OCI-LY7 (cell line): ENCODE measurements around the gene CMTM4. TPM values are rescaled to one million over a fixed set of nuclear protein-coding genes. Genes with fewer than 3 reads are reported as not detected.

ENCODE experiments used
- BruUV-seq: library from RNA; stranded (reverse); fragments of 400-500 nt; replicated peaks from 2 replicates; lab custom pipeline; 2021; lab: Mats Ljungman, UMichigan
- CTCF ChIA-PET: fragments of 300-600 bp; sonication (Branson Sonifier 250); formaldehyde crosslinking; loops from one replicate; lab custom pipeline; 2022; ENCODE audit warnings: antibody characterized with exemption; ENCODE audit not compliant: unreplicated experiment; lab: Charles Lee
- POLR2A ChIA-PET: fragments of 300-600 bp; sonication (Branson Sonifier 250); formaldehyde crosslinking; loops from one replicate; lab custom pipeline; 2022; ENCODE audit warnings: antibody characterized with exemption; lab: Charles Lee
- DNase-seq: peaks from one replicate; pipeline ENCODE4 v3.0.0-alpha.2; 2015; ENCODE audit warnings: low spot score
- H2AFZ ChIP-seq: fragments of 200-600 bp; sonication (generic), shearing (Covaris generic); 2 replicates; pipeline ENCODE4 v1.6.1; 2014; ENCODE audit warnings: mild to moderate bottlenecking, antibody characterized with exemption, low read length, moderate library complexity
- H3K27ac ChIP-seq: fragments of 200-600 bp; sonication (generic); 2 replicates; pipeline ENCODE4 v1.5.1; 2014; ENCODE audit warnings: mixed run types, low read depth, mild to moderate bottlenecking, moderate library complexity, low read length, inconsistent platforms; ENCODE audit not compliant: poor library complexity, severe bottlenecking
- H3K36me3 ChIP-seq: fragments of 200-600 bp; sonication (generic); 2 replicates; pipeline ENCODE4 v1.6.1; 2014; ENCODE audit warnings: mild to moderate bottlenecking, antibody characterized with exemption, low read length, moderate library complexity, mixed read lengths; ENCODE audit not compliant: insufficient read depth
- H3K4me1 ChIP-seq: fragments of 200-600 bp; sonication (generic); 2 replicates; pipeline ENCODE4 v1.5.1; 2014; ENCODE audit warnings: mild to moderate bottlenecking, low read length; ENCODE audit not compliant: insufficient read depth, poor library complexity, severe bottlenecking
- H3K4me2 ChIP-seq: fragments of 200-600 bp; sonication (generic); 2 replicates; pipeline ENCODE4 v1.6.1; 2014; ENCODE audit warnings: mild to moderate bottlenecking, low read length
- H3K4me3 ChIP-seq: fragments of 200-600 bp; sonication (generic); 2 replicates; pipeline ENCODE4 v1.5.1; 2014; ENCODE audit warnings: mild to moderate bottlenecking, low read depth, low read length; ENCODE audit not compliant: poor library complexity, severe bottlenecking
- H3K79me2 ChIP-seq: fragments of 200-600 bp; sonication (generic); 2 replicates; pipeline ENCODE4 v1.6.1; 2016; ENCODE audit warnings: low read depth, mild to moderate bottlenecking, low read length, moderate library complexity, mixed read lengths; ENCODE audit not compliant: insufficient read depth
- H3K9me2 ChIP-seq: fragments of 200-600 bp; sonication (generic); 2 replicates; pipeline ENCODE4 v1.6.1; 2016; ENCODE audit warnings: mild to moderate bottlenecking, low read length, mixed read lengths; ENCODE audit not compliant: insufficient read depth
- H3K9me3 ChIP-seq: fragments of 200-600 bp; sonication (generic); 2 replicates; pipeline ENCODE4 v1.6.1; 2014; ENCODE audit warnings: mild to moderate bottlenecking, mixed run types, low read length, mixed read lengths
- H4K20me1 ChIP-seq: fragments of 200-600 bp; sonication (generic); 2 replicates; pipeline ENCODE4 v1.6.1; 2014; ENCODE audit warnings: mild to moderate bottlenecking, antibody characterized with exemption, low read length, moderate library complexity, mixed read lengths; ENCODE audit not compliant: insufficient read depth
- EZH2phosphoT487 ChIP-seq: fragments of 200-600 bp; sonication (generic); IDR thresholded peaks from 2 replicates; pipeline ENCODE4 v1.6.1; 2018; ENCODE audit warnings: low read depth, borderline replicate concordance, mild to moderate bottlenecking, mixed run types, antibody characterized with exemption, low read length, moderate library complexity, mixed read lengths
- intact Hi-C: fragments of 100-400 bp; cut with micrococcal nuclease; formaldehyde crosslinking; loops from one replicate; pipeline ENCODE4 v1.10.0; 2022; ENCODE audit not compliant: unreplicated experiment
- total RNA-seq, 2 experiments: library from RNA; depleted of rRNA in 1 of 2; stranded (reverse); fragments of >200 nt in 1 of 2; shearing (Covaris generic) in 1 of 2; gene quantifications; 2 replicates each; pipeline ENCODE4 v1.2.3, GENCODE V29; 2014 to 2022
- TF ChIP-seq, protein P1 (sequence below): fragments of 200-600 bp; sonication (generic); conservative IDR thresholded peaks from 2 replicates; pipeline ENCODE4 v1.5.1; 2014; ENCODE audit warnings: mild to moderate bottlenecking, antibody characterized with exemption, low read length, moderate library complexity, mixed read lengths

The CMTM4 gene
- total RNA-seq, 2 experiments from 2014 or later: 0.03 to 1.3 TPM

DNA sequence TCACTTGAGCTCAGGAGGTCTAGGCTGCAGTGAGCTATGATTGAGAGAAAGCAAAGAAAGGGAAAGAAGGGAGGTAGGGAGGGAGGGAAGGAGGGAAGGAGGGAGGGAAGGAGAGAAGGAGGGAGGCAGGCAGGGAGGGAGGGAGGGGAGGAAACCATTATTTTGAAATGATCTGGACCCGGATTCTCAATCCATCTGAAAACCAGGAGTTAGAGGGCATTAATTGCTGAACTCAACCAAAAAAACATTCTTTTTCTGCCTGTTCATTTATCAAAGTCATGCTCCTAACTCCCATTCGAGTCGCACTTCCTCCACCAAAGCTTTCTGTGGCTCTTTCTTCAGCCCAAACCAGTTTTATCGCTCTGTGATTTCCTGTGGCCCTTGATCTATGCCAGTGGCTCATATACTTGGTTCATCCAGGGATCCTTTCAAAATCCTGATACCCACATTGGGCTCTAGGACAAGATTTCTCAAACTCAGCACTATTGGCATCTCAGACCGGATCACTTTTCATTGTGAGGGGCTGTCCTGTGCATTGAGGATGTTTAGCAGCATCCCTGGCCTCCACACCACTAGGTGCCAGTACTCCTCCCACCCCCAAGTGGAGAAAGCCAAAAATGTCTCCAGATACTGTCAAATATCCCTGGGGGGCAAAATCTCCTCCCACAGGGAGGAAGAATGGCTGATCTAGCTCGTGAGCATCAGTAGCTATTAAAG is 38.2 kb downstream of the CMTM4 start:
- DNase-seq: no peak
- Histone ChIP-seq H3K4me3 (no peak overlapping the region), H3K4me2 (no peak overlapping the region), H2AFZ (no peak overlapping the region), H3K9me3 (no peaks in the 10 kb centered on the region), H3K36me3 (no peaks in the 10 kb centered on the region), H3K4me1 (no peaks in the 10 kb centered on the region), H3K9me2 (no peaks in the 10 kb centered on the region), H3K79me2 (no peaks in the 10 kb centered on the region), H3K27ac (no peak overlapping the region), H4K20me1 (no peaks in the 10 kb centered on the region)
- TF ChIP-seq EZH2phosphoT487: no peak
- TF ChIP-seq, protein P1, sequence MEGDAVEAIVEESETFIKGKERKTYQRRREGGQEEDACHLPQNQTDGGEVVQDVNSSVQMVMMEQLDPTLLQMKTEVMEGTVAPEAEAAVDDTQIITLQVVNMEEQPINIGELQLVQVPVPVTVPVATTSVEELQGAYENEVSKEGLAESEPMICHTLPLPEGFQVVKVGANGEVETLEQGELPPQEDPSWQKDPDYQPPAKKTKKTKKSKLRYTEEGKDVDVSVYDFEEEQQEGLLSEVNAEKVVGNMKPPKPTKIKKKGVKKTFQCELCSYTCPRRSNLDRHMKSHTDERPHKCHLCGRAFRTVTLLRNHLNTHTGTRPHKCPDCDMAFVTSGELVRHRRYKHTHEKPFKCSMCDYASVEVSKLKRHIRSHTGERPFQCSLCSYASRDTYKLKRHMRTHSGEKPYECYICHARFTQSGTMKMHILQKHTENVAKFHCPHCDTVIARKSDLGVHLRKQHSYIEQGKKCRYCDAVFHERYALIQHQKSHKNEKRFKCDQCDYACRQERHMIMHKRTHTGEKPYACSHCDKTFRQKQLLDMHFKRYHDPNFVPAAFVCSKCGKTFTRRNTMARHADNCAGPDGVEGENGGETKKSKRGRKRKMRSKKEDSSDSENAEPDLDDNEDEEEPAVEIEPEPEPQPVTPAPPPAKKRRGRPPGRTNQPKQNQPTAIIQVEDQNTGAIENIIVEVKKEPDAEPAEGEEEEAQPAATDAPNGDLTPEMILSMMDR: 0 out of 2 replicates have a peak, but pooled peaks have one; percentile 30
- intact Hi-C loops: no loop called here
- POLR2A ChIA-PET: interaction anchor here (0.5 to 0.7 kb wide), 3 partner anchors 57 to 250 kb away, joined by 3 read pairs; no protein-coding TSS in a partner anchor
- CTCF ChIA-PET: no interaction called here
- no TSS peak for BruUV-seq

DNA sequence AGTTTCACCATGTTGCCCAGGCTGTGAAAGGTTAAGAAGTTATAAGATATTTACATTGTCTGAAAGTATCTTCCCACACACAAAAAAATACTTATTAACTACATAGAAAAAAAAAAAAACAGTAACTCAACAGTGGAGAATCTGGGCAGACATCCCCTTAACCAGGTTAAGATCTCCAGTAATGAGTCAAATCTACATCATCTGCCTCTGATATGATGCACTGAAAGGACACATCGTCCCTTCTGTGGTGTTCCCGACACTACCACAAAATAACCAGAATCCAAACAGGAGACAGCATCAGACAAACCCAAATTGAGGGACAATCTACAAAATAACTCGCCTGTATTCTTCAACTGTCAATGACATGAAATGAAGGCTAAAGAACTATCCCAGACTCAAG is 40.0 kb downstream of the CMTM4 start:
- H4K20me1 ChIP-seq: no peaks in the 10 kb centered on the region
- H3K9me2 ChIP-seq: no peaks in the 10 kb centered on the region
- no peak overlapping the region for H3K27ac ChIP-seq
- no peak for DNase-seq
- ChIA-PET POLR2A (no interaction called here), CTCF (no interaction called here)
- no peaks in the 10 kb centered on the region for H3K9me3 ChIP-seq
- H3K4me2 ChIP-seq: no peak overlapping the region
- TF ChIP-seq EZH2phosphoT487: no peak
- TF ChIP-seq, protein P1: no peak
- no peaks in the 10 kb centered on the region for H3K79me2 ChIP-seq
- no peaks in the 10 kb centered on the region for H3K4me1 ChIP-seq
- intact Hi-C loops: no loop called here
- no peak overlapping the region for H3K4me3 ChIP-seq
- H2AFZ ChIP-seq: no peak overlapping the region
- H3K36me3 ChIP-seq: no peaks in the 10 kb centered on the region
- BruUV-seq: no TSS peak
